ENCODE measurements around the gene FOXD4L5.
"Not testable (repeated sequence)": the region's sequence is repeated elsewhere in the genome, so short reads cannot be mapped to it uniquely, and the experiment has no call there.

Gene FOXD4L5

GRCh38 chr9:65285109-65285508 lies at the start of gene FOXD4L5:
FOXD4L5 (minus strand) TSS chr9:65285209; CDS start chr9:65284377, 832 bp downstream.
- CTCF ChIA-PET; H3K27ac ChIP-seq; POLR2A ChIA-PET (ENCODE audit: low non-redundant PET); DNase-seq (ENCODE audit: low spot score): not testable (repeated sequence)

- H3K27ac ChIP-seq; DNase-seq (ENCODE audit: low spot score); CTCF ChIA-PET; POLR2A ChIA-PET (ENCODE audit: low non-redundant PET): not testable (repeated sequence)
Measured at GRCh38 chr9:65283943-65284342, 1.1 kb downstream of the FOXD4L5 start.

GRCh38 chr9:65282976-65283375 lies 2.0 kb downstream of the FOXD4L5 start:
- DNase-seq (ENCODE audit: low spot score); H3K27ac ChIP-seq; POLR2A ChIA-PET (ENCODE audit: low non-redundant PET); CTCF ChIA-PET: not testable (repeated sequence)
